Neural progenitor cell (in vitro differentiated cells): ENCODE measurements around the gene OR6K3. TPM values are rescaled to one million over a fixed set of nuclear protein-coding genes. Genes with fewer than 3 reads are reported as not detected.

ENCODE experiments used
- DNase-seq: peaks from one replicate; pipeline ENCODE4 v3.0.0-alpha.2; 2016; ENCODE audit warnings: low spot score
- H2AFZ ChIP-seq: fragments of 200-600 bp; sonication (generic); replicated peaks from 2 replicates; pipeline ENCODE4 v1.6.1; 2016; ENCODE audit warnings: antibody characterized with exemption
- H3F3A ChIP-seq: fragments of 200-600 bp; sonication (generic); 2 replicates; pipeline ENCODE4 v1.6.1; 2016; ENCODE audit warnings: antibody characterized with exemption, low read depth
- H3K27ac ChIP-seq: fragments of 200-600 bp; sonication (generic); 2 replicates; pipeline ENCODE4 v1.5.1; 2016; ENCODE audit warnings: mild to moderate bottlenecking
- H3K27me3 ChIP-seq: fragments of 200-600 bp; sonication (generic); 2 replicates; pipeline ENCODE4 v1.6.1; 2016; ENCODE audit warnings: mild to moderate bottlenecking, moderate library complexity
- H3K36me3 ChIP-seq: fragments of 200-600 bp; sonication (generic); 2 replicates; pipeline ENCODE4 v1.5.1; 2016
- H3K4me1 ChIP-seq: fragments of 200-600 bp; sonication (generic); 2 replicates; pipeline ENCODE4 v1.6.1; 2016; ENCODE audit warnings: mixed run types
- H3K4me2 ChIP-seq: fragments of 200-600 bp; sonication (generic); 2 replicates; pipeline ENCODE4 v1.6.1; 2016
- H3K4me3 ChIP-seq: fragments of 200-600 bp; sonication (generic); 2 replicates; pipeline ENCODE4 v1.5.1; 2016
- H3K79me2 ChIP-seq: fragments of 200-600 bp; sonication (generic); 2 replicates; pipeline ENCODE4 v1.6.1; 2016; ENCODE audit warnings: low read depth
- H3K9ac ChIP-seq: fragments of 200-600 bp; sonication (generic); 2 replicates; pipeline ENCODE4 v1.6.1; 2016
- H3K9me3 ChIP-seq: fragments of 200-600 bp; sonication (generic); 2 replicates; pipeline ENCODE4 v1.5.1; 2016; ENCODE audit warnings: low read depth
- H4K20me1 ChIP-seq: fragments of 200-600 bp; sonication (generic); 2 replicates; pipeline ENCODE4 v1.6.1; 2016; ENCODE audit warnings: low read depth
- H3K27ac Mint-ChIP-seq: 3 replicates; pipeline ENCODE4 v1.8.0; 2021; ENCODE audit warnings: mixed read lengths
- H3K27me3 Mint-ChIP-seq: 2 replicates; pipeline ENCODE4 v1.8.0; 2022; ENCODE audit warnings: low read depth, mild to moderate bottlenecking, inconsistent platforms, moderate library complexity, mixed read lengths; ENCODE audit not compliant: insufficient read depth
- H3K36me3 Mint-ChIP-seq: 3 replicates; pipeline ENCODE4 v1.8.0; 2021; ENCODE audit warnings: mixed read lengths
- H3K4me1 Mint-ChIP-seq: 3 replicates; pipeline ENCODE4 v1.8.0; 2021; ENCODE audit warnings: mixed read lengths
- H3K4me3 Mint-ChIP-seq: 3 replicates; pipeline ENCODE4 v1.8.0; 2021; ENCODE audit warnings: mild to moderate bottlenecking, moderate library complexity, mixed read lengths
- H3K9me3 Mint-ChIP-seq: 3 replicates; pipeline ENCODE4 v1.8.0; 2020; ENCODE audit warnings: mixed read lengths
- EZH2 ChIP-seq: fragments of 200-600 bp; sonication (generic); IDR thresholded peaks from 2 replicates; pipeline ENCODE4 v1.6.1; 2017; ENCODE audit warnings: antibody characterized with exemption, mild to moderate bottlenecking, moderate library complexity
- EZH2phosphoT487 ChIP-seq: fragments of 200-600 bp; sonication (generic); IDR thresholded peaks from 2 replicates; pipeline ENCODE4 v1.6.1; 2017; ENCODE audit warnings: antibody characterized with exemption
- total RNA-seq: library from RNA; depleted of rRNA; stranded (reverse); fragments of >200 nt; gene quantifications from 2 replicates; pipeline ENCODE4 v1.2.3, GENCODE V29; 2015; ENCODE audit warnings: low replicate concordance
- TF ChIP-seq, protein P1 (sequence below): fragments of 200-600 bp; sonication (generic); IDR thresholded peaks from 2 replicates; pipeline ENCODE4 v1.5.1; 2017; ENCODE audit warnings: antibody characterized with exemption, mild to moderate bottlenecking

OR6K3 gene
- total RNA-seq, 1 donor from 2014 or later = not detected

DNA sequence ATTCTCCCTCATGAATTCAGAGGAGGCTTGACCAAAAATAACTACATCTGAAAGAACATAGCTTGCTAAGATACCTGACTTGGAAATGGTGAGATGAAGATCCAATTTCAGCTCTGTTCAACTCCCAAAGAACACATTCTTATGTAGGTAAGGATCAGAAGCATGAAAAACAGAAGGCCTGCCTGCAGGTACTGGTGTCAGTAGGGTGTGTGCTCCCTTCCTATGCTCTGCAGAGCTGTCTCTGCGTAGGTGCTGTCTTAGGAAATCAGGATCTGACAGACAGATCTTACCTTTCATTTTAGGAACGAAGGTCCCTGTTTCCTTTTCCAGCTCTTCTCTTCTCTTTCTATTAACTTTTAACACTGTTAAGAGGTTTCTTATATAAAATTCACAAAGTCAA, 14.4 kb downstream of the OR6K3 start:
- Histone ChIP-seq H2AFZ (no peak overlapping the region), H3K79me2 (no peaks in the 10 kb centered on the region), H4K20me1 (no peaks in the 10 kb centered on the region), H3K9ac (no peak overlapping the region), H3K27ac (no peak overlapping the region), H3K36me3 (no peaks in the 10 kb centered on the region), H3K4me2 (no peak overlapping the region), H3K27me3 (no peaks in the 10 kb centered on the region), H3F3A (no peaks in the 10 kb centered on the region), H3K9me3 (no peaks in the 10 kb centered on the region), H3K4me3 (no peak overlapping the region), H3K4me1 (no peaks in the 10 kb centered on the region)
- no peak overlapping the region for H3K4me3 Mint-ChIP-seq
- TF ChIP-seq EZH2 (no peak), EZH2phosphoT487 (no peak)
- TF ChIP-seq, protein P1, sequence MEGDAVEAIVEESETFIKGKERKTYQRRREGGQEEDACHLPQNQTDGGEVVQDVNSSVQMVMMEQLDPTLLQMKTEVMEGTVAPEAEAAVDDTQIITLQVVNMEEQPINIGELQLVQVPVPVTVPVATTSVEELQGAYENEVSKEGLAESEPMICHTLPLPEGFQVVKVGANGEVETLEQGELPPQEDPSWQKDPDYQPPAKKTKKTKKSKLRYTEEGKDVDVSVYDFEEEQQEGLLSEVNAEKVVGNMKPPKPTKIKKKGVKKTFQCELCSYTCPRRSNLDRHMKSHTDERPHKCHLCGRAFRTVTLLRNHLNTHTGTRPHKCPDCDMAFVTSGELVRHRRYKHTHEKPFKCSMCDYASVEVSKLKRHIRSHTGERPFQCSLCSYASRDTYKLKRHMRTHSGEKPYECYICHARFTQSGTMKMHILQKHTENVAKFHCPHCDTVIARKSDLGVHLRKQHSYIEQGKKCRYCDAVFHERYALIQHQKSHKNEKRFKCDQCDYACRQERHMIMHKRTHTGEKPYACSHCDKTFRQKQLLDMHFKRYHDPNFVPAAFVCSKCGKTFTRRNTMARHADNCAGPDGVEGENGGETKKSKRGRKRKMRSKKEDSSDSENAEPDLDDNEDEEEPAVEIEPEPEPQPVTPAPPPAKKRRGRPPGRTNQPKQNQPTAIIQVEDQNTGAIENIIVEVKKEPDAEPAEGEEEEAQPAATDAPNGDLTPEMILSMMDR = no peak
- no peaks in the 10 kb centered on the region for H3K9me3 Mint-ChIP-seq
- H3K4me1 Mint-ChIP-seq = no peaks in the 10 kb centered on the region
- DNase-seq = no peak
- H3K36me3 Mint-ChIP-seq = no peaks in the 10 kb centered on the region
- no peak overlapping the region for H3K27ac Mint-ChIP-seq
- no peaks in the 10 kb centered on the region for H3K27me3 Mint-ChIP-seq

- H3K4me3 Mint-ChIP-seq = no peak within 1 kb of the TSS
- H3K9ac ChIP-seq = no peak within 1 kb of the TSS
Observed at GRCh38 chr1:158700552-158700951, 20.0 kb downstream of the OR6K3 start, which contains the start of gene OR6K2. TSS of gene OR6K2 (minus strand) at chr1:158700652. CDS start at chr1:158700652, 0 bp downstream.

DNA sequence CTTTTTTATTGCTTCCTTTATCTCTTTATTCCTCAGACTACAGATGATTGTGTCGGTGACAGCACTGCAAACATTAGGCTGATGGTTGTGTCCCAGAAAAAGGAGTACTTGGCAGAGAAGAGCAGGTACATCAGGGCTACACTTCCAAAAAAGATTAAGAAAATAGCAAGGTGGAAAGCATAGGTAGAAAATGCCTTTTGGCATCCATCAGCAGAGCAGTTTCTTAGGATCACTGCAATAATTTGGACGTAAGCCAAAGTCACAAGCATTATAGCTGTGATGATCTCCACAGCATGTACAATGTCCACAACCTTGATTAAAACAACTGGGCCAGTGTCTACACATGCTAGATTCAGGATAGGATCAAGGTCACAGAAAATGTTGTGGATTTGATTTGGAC, 25.9 kb downstream of the OR6K3 start:
- Histone ChIP-seq H3K27ac (no peak overlapping the region), H3F3A (no peaks in the 10 kb centered on the region), H3K79me2 (no peaks in the 10 kb centered on the region), H3K4me2 (no peak overlapping the region), H4K20me1 (no peaks in the 10 kb centered on the region), H3K9me3 (no peaks in the 10 kb centered on the region), H3K36me3 (no peaks in the 10 kb centered on the region), H2AFZ (no peak overlapping the region), H3K4me3 (no peak overlapping the region), H3K9ac (no peak overlapping the region), H3K4me1 (no peaks in the 10 kb centered on the region), H3K27me3 (no peaks in the 10 kb centered on the region)
- TF ChIP-seq EZH2phosphoT487 (no peak), EZH2 (no peak)
- Mint-ChIP-seq H3K4me3 (no peak overlapping the region), H3K9me3 (no peaks in the 10 kb centered on the region), H3K4me1 (no peaks in the 10 kb centered on the region), H3K27me3 (peaks cover 5% of the 10 kb centered on the region), H3K27ac (no peak overlapping the region), H3K36me3 (no peaks in the 10 kb centered on the region)
- no peak for DNase-seq

More at GRCh38 chr1:158700552-158700951, 20.0 kb downstream of the OR6K3 start, which contains the start of gene OR6K2:
- H3K27me3 Mint-ChIP-seq = no peaks in the 10 kb centered on the region
- H3K4me1 Mint-ChIP-seq = no peaks in the 10 kb centered on the region
- no peak within 1 kb of the TSS for H2AFZ ChIP-seq
- no peak within 1 kb of the TSS for H3K27ac Mint-ChIP-seq
- H3K4me2 ChIP-seq = no peak within 1 kb of the TSS
- DNase-seq = no peak
- no peaks in the 10 kb centered on the region for H3K79me2 ChIP-seq
- no peaks in the 10 kb centered on the region for H3K9me3 Mint-ChIP-seq
- H3K36me3 Mint-ChIP-seq = no peaks in the 10 kb centered on the region
- H4K20me1 ChIP-seq = no peaks in the 10 kb centered on the region
- no peaks in the 10 kb centered on the region for H3K27me3 ChIP-seq
- no peak for TF ChIP-seq EZH2phosphoT487
- TF ChIP-seq EZH2 = no peak
- TF ChIP-seq, protein P1 = no peak
- H3K27ac ChIP-seq = no peak within 1 kb of the TSS
- H3F3A ChIP-seq = no peaks in the 10 kb centered on the region
- no peaks in the 10 kb centered on the region for H3K4me1 ChIP-seq
- no peaks in the 10 kb centered on the region for H3K36me3 ChIP-seq
- H3K4me3 ChIP-seq = no peak within 1 kb of the TSS
- no peaks in the 10 kb centered on the region for H3K9me3 ChIP-seq

DNA sequence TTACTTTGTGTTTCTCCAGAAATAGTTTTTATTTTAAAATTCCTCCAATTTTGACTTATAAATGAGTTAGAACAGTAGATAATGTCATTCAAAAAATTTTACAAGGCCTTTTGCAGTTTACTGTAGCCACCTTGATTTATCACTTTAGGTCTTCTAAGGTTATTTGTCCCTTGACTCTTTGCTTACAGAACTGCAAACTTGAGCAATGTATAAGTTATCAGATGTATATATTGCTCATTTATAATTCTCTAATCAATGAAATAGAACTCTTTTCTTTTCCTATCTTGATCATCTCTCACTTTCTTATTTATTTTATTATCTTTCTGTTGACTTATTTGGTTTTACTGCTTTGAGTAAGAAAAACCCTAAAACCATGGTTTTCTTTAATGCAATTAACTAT, 28.2 kb downstream of the OR6K3 start:
- H3K27me3 Mint-ChIP-seq = peaks cover 8% of the 10 kb centered on the region
- H3F3A ChIP-seq = no peaks in the 10 kb centered on the region
- H4K20me1 ChIP-seq = no peaks in the 10 kb centered on the region
- no peaks in the 10 kb centered on the region for H3K4me1 ChIP-seq
- H3K79me2 ChIP-seq = no peaks in the 10 kb centered on the region
- H3K4me3 Mint-ChIP-seq = no peak overlapping the region
- H2AFZ ChIP-seq = no peak overlapping the region
- H3K27ac Mint-ChIP-seq = no peak overlapping the region
- H3K4me2 ChIP-seq = no peak overlapping the region
- H3K4me3 ChIP-seq = no peak overlapping the region
- H3K9me3 Mint-ChIP-seq = no peaks in the 10 kb centered on the region
- H3K27me3 ChIP-seq = no peaks in the 10 kb centered on the region
- H3K36me3 Mint-ChIP-seq = no peaks in the 10 kb centered on the region
- H3K27ac ChIP-seq = no peak overlapping the region
- no peak overlapping the region for H3K9ac ChIP-seq
- H3K9me3 ChIP-seq = no peaks in the 10 kb centered on the region
- no peak for DNase-seq
- TF ChIP-seq, protein P1 = no peak
- TF ChIP-seq EZH2phosphoT487 (no peak), EZH2 (no peak)
- H3K36me3 ChIP-seq = no peaks in the 10 kb centered on the region
- no peaks in the 10 kb centered on the region for H3K4me1 Mint-ChIP-seq
